HG02798 (cell line): ENCODE data around the gene KIAA0586.
"Not testable (repeated sequence)": the region's sequence is repeated elsewhere in the genome, so short reads cannot be mapped to it uniquely, and the experiment has no call there.

Experiments used
- ATAC-seq: cut with Tn5 transposase; IDR thresholded peaks from one replicate; pipeline ENCODE4 v1.9.1; 2021; ENCODE audit warnings: mild to moderate bottlenecking; ENCODE audit not compliant: unreplicated experiment, poor library complexity

The KIAA0586 gene

GRCh38 chr14:58581389-58581788 lies 153.9 kb downstream of the KIAA0586 start:
- ATAC-seq: not testable (repeated sequence)

- no peak for ATAC-seq
Measured at GRCh38 chr14:58584383-58584782, 156.9 kb downstream of the KIAA0586 start.

- no peak for ATAC-seq
Measured at GRCh38 chr14:58587271-58587670, 159.8 kb downstream of the KIAA0586 start.

GRCh38 chr14:58588321-58588720 lies 160.8 kb downstream of the KIAA0586 start:
- ATAC-seq: not testable (repeated sequence)

- no peak for ATAC-seq
Measured at GRCh38 chr14:58593977-58594376, 166.5 kb downstream of the KIAA0586 start.

GRCh38 chr14:58597041-58597440 lies 169.5 kb downstream of the KIAA0586 start:
- no peak for ATAC-seq

- no peak for ATAC-seq
Measured at GRCh38 chr14:58598028-58598803, 170.7 kb downstream of the KIAA0586 start.

- no peak for ATAC-seq
Measured at GRCh38 chr14:58598804-58599525, 171.4 kb downstream of the KIAA0586 start.

- no peak for ATAC-seq
Measured at GRCh38 chr14:58599707-58600106, 172.2 kb downstream of the KIAA0586 start.
